K562 (cell line): ENCODE results near the gene SPHK2. TPM values are rescaled to one million over a fixed set of nuclear protein-coding genes. Genes with fewer than 3 reads are reported as not detected.

Experiments used
- AFF4 ChIP-seq: sonication (generic); formaldehyde crosslinking; IDR thresholded peaks from 2 replicates; pipeline ENCODE4 v1.8.0; 2023; ENCODE audit warnings: mild to moderate bottlenecking, missing genetic modification reagents
- ATF3 ChIP-seq, 2 experiments: fragments of 450-650 bp in 1 of 2; sonication (generic) in 1 of 2; formaldehyde crosslinking in 1 of 2; IDR thresholded peaks in 1 of 2; conservative IDR thresholded peaks in 1 of 2; 2 replicates each; pipeline versions ENCODE4 v1.6.1 to v1.8.1; 2016 to 2023; ENCODE audit warnings: mild to moderate bottlenecking in 2 of 2, moderate library complexity in 2 of 2, inconsistent platforms in 1 of 2, missing genetic modification reagents in 1 of 2
- BRCA1 ChIP-seq, 2 experiments: fragments of 450-650 bp in 1 of 2; sonication (generic) in 1 of 2; formaldehyde crosslinking in 1 of 2; IDR thresholded peaks; 2 replicates each; pipeline versions ENCODE4 v1.5.0 to v1.6.1; 2017 to 2020; ENCODE audit warnings: mild to moderate bottlenecking in 1 of 2, missing genetic modification reagents in 1 of 2
- CCAR2 ChIP-seq: fragments of 200-400 bp; formaldehyde crosslinking; IDR thresholded peaks from 2 replicates; pipeline ENCODE4 v1.6.1; 2017; ENCODE audit warnings: mild to moderate bottlenecking, low read depth, low read length
- FOXA1 ChIP-seq: fragments of 450-650 bp; IDR thresholded peaks from 2 replicates; pipeline ENCODE4 v1.6.1; 2016; ENCODE audit warnings: mild to moderate bottlenecking, borderline replicate concordance
- JUN ChIP-seq, 2 experiments: sonication (generic) in 1 of 2; formaldehyde crosslinking in 1 of 2; IDR thresholded peaks; 2 replicates each; pipeline versions ENCODE4 v1.6.1 to v1.8.0; 2012 to 2022; ENCODE audit warnings: borderline replicate concordance in 2 of 2, mild to moderate bottlenecking in 2 of 2, improper control_type of control experiment in 1 of 2, low read depth in 1 of 2, low read length in 1 of 2, missing genetic modification reagents in 1 of 2
- MAZ ChIP-seq, 2 experiments: fragments of 450-650 bp in 1 of 2; sonication (generic) in 1 of 2; formaldehyde crosslinking; IDR thresholded peaks in 1 of 2; conservative IDR thresholded peaks in 1 of 2; 2 replicates each; pipeline versions ENCODE4 v1.4.0 to v1.5.0; 2020; ENCODE audit warnings: mild to moderate bottlenecking in 1 of 2, missing genetic modification reagents in 1 of 2
- NR2C2 ChIP-seq, 2 experiments: fragments of 200-800 bp in 1 of 2; sonication (Bioruptor generic) in 1 of 2; sonication (generic) in 1 of 2; formaldehyde crosslinking in 1 of 2; IDR thresholded peaks; 2 replicates each; pipeline versions ENCODE4 v1.6.1 to v1.8.0; 2016 to 2022; ENCODE audit warnings: mild to moderate bottlenecking in 1 of 2, missing compliant biosample characterization in 1 of 2, missing genetic modification characterization in 1 of 2, missing genetic modification reagents in 1 of 2
- NR4A1 ChIP-seq, 2 experiments: fragments of 250-450 bp in 1 of 2; fragments of 450-650 bp in 1 of 2; sonication (Bioruptor Pico) in 1 of 2; IDR thresholded peaks; 2 replicates each; pipeline versions ENCODE4 v1.4.0 to v1.6.1; 2016 to 2020; ENCODE audit warnings: mild to moderate bottlenecking in 2 of 2, missing compliant biosample characterization in 1 of 2, missing genetic modification characterization in 1 of 2, moderate library complexity in 1 of 2
- PTRF ChIP-seq: fragments of 450-650 bp; IDR thresholded peaks from 2 replicates; pipeline ENCODE4 v1.6.1; 2016; ENCODE audit warnings: mild to moderate bottlenecking, missing genetic modification characterization, missing compliant biosample characterization
- TEAD2 ChIP-seq: fragments of 450-650 bp; IDR thresholded peaks from 2 replicates; pipeline ENCODE4 v1.6.1; 2016; ENCODE audit warnings: missing genetic modification characterization, control low read depth, missing compliant biosample characterization
- UBTF ChIP-seq, 2 experiments: IDR thresholded peaks; 2 replicates each; pipeline ENCODE4 v1.6.1; 2012; ENCODE audit warnings: improper control_type of control experiment in 2 of 2, low read depth in 2 of 2, low read length in 2 of 2, borderline replicate concordance in 1 of 2
- WHSC1 ChIP-seq: IDR thresholded peaks from one replicate; pipeline ENCODE4 v1.6.1; 2012; ENCODE audit warnings: low read length, control low read depth, inconsistent platforms
- ZBED1 ChIP-seq: IDR thresholded peaks from 2 replicates; pipeline ENCODE4 v1.6.1; 2014
- ZNF311 ChIP-seq: fragments of 250-450 bp; sonication (Bioruptor Pico); IDR thresholded peaks from 2 replicates; pipeline ENCODE4 v1.4.0; 2020; ENCODE audit warnings: mild to moderate bottlenecking, moderate library complexity
- ZNF445 ChIP-seq: fragments of 250-450 bp; sonication (Bioruptor Pico); IDR thresholded peaks from 2 replicates; pipeline ENCODE4 v1.4.0; 2020; ENCODE audit warnings: low read depth, mild to moderate bottlenecking, moderate library complexity
- ZNF584 ChIP-seq: fragments of 200-800 bp; sonication (Bioruptor generic); IDR thresholded peaks from 2 replicates; pipeline ENCODE4 v1.6.1; 2016; ENCODE audit warnings: low read depth, mild to moderate bottlenecking, missing genetic modification characterization, missing compliant biosample characterization
- ZNF764 ChIP-seq: fragments of 250-450 bp; sonication (Bioruptor Pico); IDR thresholded peaks from 2 replicates; pipeline ENCODE4 v1.4.0; 2020; ENCODE audit warnings: low read depth, mild to moderate bottlenecking, moderate library complexity
- polyA plus RNA-seq, 8 experiments: library from polyadenylated mRNA; depleted of rRNA in 4 of 8; stranded (reverse) in 5 of 8; unstranded in 3 of 8; fragments of >200 nt; fragmentation: Nextera tagmentation in 2 of 8; fragmentation: Illumina TruSeq in 1 of 8; extraction: Ambion mirVana in 2 of 8; extraction: Trizol in 1 of 8; gene quantifications; 2 replicates each; pipeline versions ENCODE4 v1.2.1 to v1.2.3, GENCODE V29; 2011 to 2014; ENCODE audit warnings: inconsistent platforms in 1 of 8, missing spikeins in 1 of 8
- total RNA-seq, 7 experiments: library from RNA; depleted of rRNA in 6 of 7; stranded (reverse); fragments of >200 nt in 6 of 7; fragmentation: Illumina TruSeq in 2 of 7; extraction: Trizol in 2 of 7; gene quantifications; 2 replicates each; pipeline versions ENCODE4 v1.2.1 to v1.2.3, GENCODE V29; 2011 to 2021; ENCODE audit warnings: low replicate concordance in 1 of 7

The SPHK2 gene
- total and polyA plus RNA-seq, 9 of the 15 experiments (the other 6 are each of a cell fraction or from before 2014, with no cell fraction given), result 0.10 to 15.2 (median 2.9) TPM

GRCh38 chr19:48644839-48645619 is 25.7 kb downstream of the SPHK2 start (continued):
- TF ChIP-seq MAZ (CRISPR knock-in tag; conservative IDR thresholded peaks at IDR 0.05 in 1 of 2, IDR thresholded peaks at IDR 0.05 in 1 of 2) (no peak), ZNF445 (CRISPR knock-in tag) (no peak), FOXA1 (no peak), ZNF764 (CRISPR knock-in tag) (no peak), ZNF584 (CRISPR knock-in tag) (peak; percentile 81), NR2C2 (CRISPR knock-in tag; IDR thresholded peaks at IDR 0.05) (no peak), NR2C2 (tag; IDR thresholded peaks at IDR 0.05) (peak; percentile 53), ATF3 (IDR thresholded peaks at IDR 0.05) (no peak), ATF3 (CRISPR knock-in tag; conservative IDR thresholded peaks at IDR 0.05) (no peak), UBTF (IDR thresholded peaks at IDR 0.05; ENCODE audit: borderline replicate concordance in 1 of 2, low read depth in 2 of 2, low read length in 2 of 2) (no peak), WHSC1 (no peak), BRCA1 (IDR thresholded peaks at IDR 0.05) (no peak), BRCA1 (CRISPR knock-in tag; IDR thresholded peaks at IDR 0.05) (no peak), NR4A1 (CRISPR knock-in tag; IDR thresholded peaks at IDR 0.05) (no peak), NR4A1 (tag; IDR thresholded peaks at IDR 0.05) (no peak), JUN (IDR thresholded peaks at IDR 0.05; ENCODE audit: borderline replicate concordance, low read depth, low read length) (0 out of 2 replicates have a peak, but pooled peaks have one; percentile 18), JUN (CRISPR knock-in tag; IDR thresholded peaks at IDR 0.05; ENCODE audit: borderline replicate concordance) (no peak), PTRF (no peak), AFF4 (CRISPR knock-in tag) (no peak), ZBED1 (no peak), CCAR2 (no peak), ZNF311 (CRISPR knock-in tag) (no peak), TEAD2 (tag) (no peak)
